ENCODE results near the gene PLEKHJ1.

Gene PLEKHJ1

DNA sequence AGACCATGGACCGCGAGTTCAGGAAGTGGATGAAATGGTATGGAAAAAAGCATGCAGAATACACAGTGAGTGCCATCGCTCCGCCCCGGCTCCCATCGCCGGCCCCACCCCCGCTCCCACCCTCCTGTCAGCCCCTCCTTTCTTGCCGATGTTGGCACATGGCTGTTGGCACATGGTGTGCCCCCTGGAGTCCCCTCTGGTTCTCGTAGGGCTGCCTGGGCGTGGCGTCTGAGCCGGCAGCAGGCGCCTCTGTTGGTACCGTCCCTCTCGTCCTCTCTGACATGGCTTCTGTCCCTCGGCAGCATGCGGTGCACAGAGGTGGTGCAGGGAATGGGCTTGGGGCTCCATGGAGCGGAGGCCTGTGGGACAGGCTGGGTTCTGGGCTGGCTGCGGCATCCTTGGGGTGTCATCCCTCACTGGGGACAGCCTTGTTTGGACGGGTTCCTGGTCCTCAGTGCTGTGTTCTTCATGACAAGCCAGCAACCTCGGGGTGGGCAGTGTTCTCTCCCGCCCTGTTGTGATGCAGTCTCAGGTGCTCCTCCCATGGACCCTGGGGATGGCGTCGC, 41.5 kb downstream of the PLEKHJ1 start:
- DNase-seq, result no peak

DNA sequence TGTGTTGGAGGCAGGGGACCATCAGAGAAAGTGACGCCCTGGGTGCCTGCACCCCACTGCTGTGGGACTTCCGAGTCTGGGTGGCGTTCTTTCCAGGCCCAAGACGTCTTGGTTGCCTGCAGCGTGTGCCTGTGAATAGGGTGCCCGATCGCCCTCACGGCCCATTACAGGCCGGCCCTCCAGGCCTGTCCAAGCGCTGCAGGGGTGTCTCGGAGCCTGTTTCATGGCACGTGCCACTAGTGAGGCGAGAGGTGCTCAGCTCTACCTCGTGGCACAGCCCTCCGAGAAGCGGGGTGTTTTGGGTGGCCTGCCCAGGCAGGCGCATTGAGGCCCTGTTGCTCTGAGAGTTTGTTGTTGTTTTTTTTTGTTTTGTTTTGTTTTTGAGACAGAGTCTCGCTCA, 42.3 kb downstream of the PLEKHJ1 start:
- DNase-seq, result no peak

DNA sequence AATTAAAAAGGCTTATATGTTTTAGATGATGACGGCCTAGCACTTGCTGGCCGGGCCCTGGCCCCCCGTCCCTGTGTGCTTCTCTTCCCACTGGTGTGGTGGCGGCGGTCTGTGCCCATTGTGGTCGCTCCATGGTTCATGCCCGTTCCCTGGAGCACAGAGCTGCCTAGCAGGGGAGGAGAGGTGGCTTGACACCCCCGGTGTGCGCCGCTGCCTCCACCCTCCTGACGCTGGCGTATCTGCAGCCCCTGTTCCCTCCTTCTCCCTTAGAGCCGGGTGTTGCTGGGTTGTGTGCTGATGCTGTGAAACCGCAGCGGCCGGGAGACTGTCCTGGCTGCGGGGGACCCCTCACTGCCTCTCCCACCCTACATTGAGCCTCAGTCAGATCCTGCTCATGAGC, 43.3 kb downstream of the PLEKHJ1 start:
- DNase-seq, result no peak

DNA sequence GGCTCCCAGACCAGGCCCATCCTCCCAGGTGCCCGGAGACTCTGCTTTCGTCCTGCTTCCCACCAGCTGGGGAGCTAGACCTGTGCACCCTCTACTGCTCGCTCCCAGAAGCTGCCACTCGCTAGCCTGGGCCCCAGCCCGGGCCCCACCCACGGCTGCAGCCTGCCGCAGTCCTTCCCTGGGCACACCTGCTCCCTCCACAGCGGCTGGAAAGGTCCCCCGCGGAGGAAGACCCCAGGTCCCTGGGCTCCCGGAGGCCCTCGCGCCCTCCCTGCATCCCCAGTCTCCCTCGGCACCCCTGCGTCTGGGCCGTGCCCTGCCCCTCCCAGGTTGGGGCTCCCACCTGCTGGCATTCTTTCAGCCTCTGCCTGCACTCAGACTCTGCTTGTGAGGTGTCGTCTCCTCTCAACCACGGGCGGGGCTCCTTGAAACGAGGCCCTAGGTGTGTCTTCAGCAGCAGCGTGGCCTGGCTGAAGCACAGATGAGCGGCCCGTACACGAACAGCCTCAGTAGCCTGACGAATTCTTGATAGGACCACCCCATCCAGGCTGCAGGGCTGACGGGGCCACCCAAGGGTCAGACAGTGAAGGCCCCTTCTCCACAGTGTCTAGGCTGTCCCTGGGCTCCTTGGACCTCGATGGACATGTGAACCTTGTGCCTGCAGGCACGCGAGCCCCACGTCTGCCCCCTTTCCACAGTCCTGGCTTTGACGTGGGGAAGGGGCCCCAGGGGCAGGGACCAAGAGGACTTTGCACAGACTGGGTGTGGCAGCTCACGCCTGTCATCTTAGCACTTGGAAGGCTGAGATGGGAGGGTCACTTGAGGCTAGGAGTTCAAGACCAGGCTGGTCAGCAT, 44.4 kb downstream of the PLEKHJ1 start:
- DNase-seq, result no peak

DNA sequence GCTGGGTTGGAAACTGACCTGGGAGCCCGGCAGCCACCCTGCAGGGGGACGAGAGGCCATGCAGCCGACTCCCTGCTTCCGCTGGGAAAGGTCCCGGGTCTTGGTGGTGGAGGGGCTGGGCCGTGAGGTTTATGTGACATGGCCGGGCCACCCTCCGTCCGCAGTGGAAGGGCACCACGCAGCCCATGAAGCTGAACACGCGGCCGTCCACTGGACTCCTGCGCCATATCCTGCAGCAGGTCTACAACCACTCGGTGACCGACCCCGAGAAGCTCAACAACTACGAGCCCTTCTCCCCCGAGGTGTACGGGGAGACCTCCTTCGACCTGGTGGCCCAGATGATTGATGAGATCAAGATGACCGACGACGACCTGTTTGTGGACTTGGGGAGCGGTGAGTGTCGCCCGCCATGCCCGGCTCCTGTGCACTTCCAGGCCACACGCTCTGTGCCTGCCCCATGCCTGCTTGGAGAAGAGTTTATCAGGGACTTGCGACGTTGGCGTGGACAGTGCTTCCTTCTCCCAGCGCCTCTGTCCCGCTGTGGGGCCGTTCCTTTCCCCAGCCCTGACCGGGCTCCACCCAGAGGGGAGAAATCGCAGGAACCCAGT, 45.2 kb downstream of the PLEKHJ1 start:
- no peak for DNase-seq

DNA sequence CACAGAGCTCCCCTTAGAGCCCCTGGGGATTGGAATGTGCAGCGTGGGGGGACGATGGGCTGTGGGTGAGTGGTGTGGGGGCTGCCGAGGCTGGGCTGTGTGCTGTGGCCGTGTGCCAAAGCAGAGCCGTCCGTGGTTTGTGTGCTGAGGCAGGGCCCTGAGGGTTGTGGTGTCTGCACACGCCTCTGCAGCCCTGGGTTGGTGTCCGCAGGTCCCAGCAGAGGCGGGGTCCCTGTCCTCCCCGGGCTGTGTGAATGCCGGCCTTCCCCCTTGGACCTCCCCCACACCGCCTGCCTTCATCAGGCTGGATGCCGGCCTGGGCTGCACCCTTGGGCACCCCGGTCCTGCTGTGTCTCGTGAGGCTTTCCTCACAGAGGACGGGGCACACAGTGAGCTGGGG, 46.2 kb downstream of the PLEKHJ1 start:
- DNase-seq, result no peak

GRCh38 chr19:2188708-2189385, 47.3 kb downstream of the PLEKHJ1 start:
- peak; percentile 84 for DNase-seq

DNA sequence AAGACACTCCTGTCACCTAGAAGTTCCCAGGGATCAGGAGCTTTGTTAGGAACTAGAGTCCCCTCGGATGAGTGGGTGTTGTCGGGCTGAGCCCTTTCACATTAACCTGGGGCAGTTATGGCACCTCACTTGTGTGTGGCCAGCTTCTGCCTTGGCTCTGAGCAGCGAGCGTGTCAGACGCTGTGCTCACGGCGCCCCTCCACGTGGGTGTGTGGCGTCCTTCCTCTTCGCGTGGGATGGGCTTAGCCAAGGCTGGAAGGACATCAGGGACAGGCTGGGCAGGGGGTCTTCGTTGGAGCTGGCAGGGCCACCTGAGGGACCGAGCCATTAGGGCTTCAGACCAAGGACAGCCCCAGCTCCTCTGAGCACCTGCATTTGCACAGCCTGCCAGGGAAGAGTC, 49.0 kb downstream of the PLEKHJ1 start:
- no peak for DNase-seq

- DNase-seq, result no peak
Observed at GRCh38 chr19:2186071-2186846, 49.9 kb downstream of the PLEKHJ1 start.

DNA sequence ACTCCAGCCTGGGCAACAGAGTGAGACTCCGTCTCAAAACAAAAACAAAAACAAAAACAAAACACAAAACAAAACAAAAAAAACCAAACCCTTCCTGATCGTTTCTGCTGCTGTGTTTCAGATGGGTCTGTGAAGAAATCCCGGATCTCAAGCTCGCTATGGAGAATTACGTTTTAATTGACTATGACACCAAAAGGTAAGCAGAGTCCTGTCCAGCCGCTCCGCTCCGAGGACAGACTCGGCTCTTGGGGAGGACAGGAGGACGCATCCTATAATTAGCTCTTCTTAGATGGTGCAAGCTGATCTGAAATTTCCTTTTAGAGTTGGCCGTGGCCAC, 50.4 kb downstream of the PLEKHJ1 start:
- no peak for DNase-seq

GRCh38 chr19:2184422-2184975, 51.6 kb downstream of the PLEKHJ1 start:
- no peak for DNase-seq
